Measurements from ENCODE around the gene LRFN5. TPM values are rescaled to one million over a fixed set of nuclear protein-coding genes. Genes with fewer than 3 reads are reported as not detected.

The LRFN5 gene
- total and polyA plus RNA-seq, 2 of the 13 experiments (the other 11 are each of a cell fraction or from before 2014, with no cell fraction given) = not detected

- ChIA-PET CTCF (ENCODE audit: low intra/inter-chr PET ratio, low total read pairs) (no interaction called here), POLR2A (no interaction called here)
- H3K9ac ChIP-seq (ENCODE audit: insufficient read depth, low read depth, low read length) = no peak overlapping the region
- H3K79me2 ChIP-seq (ENCODE audit: insufficient read depth, low read length) = no peaks in the 10 kb centered on the region
- in situ Hi-C loops (cut with HindIII; ENCODE audit: extremely low pct_ligation_motif_present, low pct_unique_long_range_greater_than_20kb) (no loop called here), intact Hi-C loops (cut with micrococcal nuclease; ENCODE audit: unreplicated experiment) (no loop called here)
- H3K4me3 ChIP-seq (replicated peaks in 1 of 3; ENCODE audit: insufficient read depth in 1 of 3, low read depth in 2 of 3, low read length in 3 of 3) = no peak overlapping the region
- no peaks in the 10 kb centered on the region for H3K36me3 ChIP-seq (replicated peaks in 1 of 2; ENCODE audit: control insufficient read depth in 1 of 2, insufficient read depth in 2 of 2, low read length in 2 of 2)
- FAIRE-seq = no peak
- H3K4me2 ChIP-seq (ENCODE audit: low read depth, low read length) = peak overlapping the region; percentile 18; the same call in 1 of the 2 replicates
- H2AFZ ChIP-seq (ENCODE audit: low read length) = no peak overlapping the region
- peaks cover 36% of the 10 kb centered on the region for H3K9me3 ChIP-seq (ENCODE audit: low read length)
- no TSS peak for BruUV-seq (replicated peaks)
- TF ChIP-seq MIXL1 (CRISPR knock-in tag; IDR thresholded peaks at IDR 0.05) = peak; percentile 1; the same call in 1 of the 2 replicates
- no peak for TF ChIP-seq ZNF562 (CRISPR knock-in tag; IDR thresholded peaks at IDR 0.05; ENCODE audit: borderline replicate concordance)
- TF ChIP-seq BORCS8-MEF2B (CRISPR knock-in tag; IDR thresholded peaks at IDR 0.05) = no peak
- no peak for TF ChIP-seq MTA3 (CRISPR knock-in tag; IDR thresholded peaks at IDR 0.05)
- TF ChIP-seq ZNF550 (CRISPR knock-in tag; IDR thresholded peaks at IDR 0.05; ENCODE audit: borderline replicate concordance) = no peak
- no peak for TF ChIP-seq MED1 (CRISPR knock-in tag; IDR thresholded peaks at IDR 0.05)
- TF ChIP-seq CENPT (CRISPR knock-in tag; IDR thresholded peaks at IDR 0.05; ENCODE audit: low read depth) = no peak
- no peak for TF ChIP-seq TOPORS (CRISPR knock-in tag; IDR thresholded peaks at IDR 0.05)
- no peak for TF ChIP-seq CBFB (CRISPR knock-in tag; IDR thresholded peaks at IDR 0.05)
- no peak for TF ChIP-seq ZNF343 (CRISPR knock-in tag; IDR thresholded peaks at IDR 0.05)
- TF ChIP-seq ZFX (CRISPR knock-in tag; IDR thresholded peaks at IDR 0.05; ENCODE audit: low read depth) = no peak
- no peak for TF ChIP-seq POGZ (CRISPR knock-in tag; IDR thresholded peaks at IDR 0.05)
- TF ChIP-seq ZNF441 (CRISPR knock-in tag; IDR thresholded peaks at IDR 0.05; ENCODE audit: borderline replicate concordance) = no peak
- 0 out of 2 replicates have a peak, but pooled peaks have one; percentile 2 for TF ChIP-seq ATF2 (CRISPR knock-in tag; IDR thresholded peaks at IDR 0.05)
- TF ChIP-seq KLF9 (CRISPR knock-in tag; IDR thresholded peaks at IDR 0.05; ENCODE audit: low read depth) = no peak
- 0 out of 2 replicates have a peak, but pooled peaks have one; percentile 4 for TF ChIP-seq NFIC (IDR thresholded peaks at IDR 0.05; ENCODE audit: low read length)
- 2% methylated on average over 2 of the region's 2 CpGs for WGBS (ENCODE audit: low lambda C conversion rate)
- ATAC-seq = peak; percentile 14; the same call in 2 of the 3 replicates
- no peak for DNase-seq (ENCODE audit: low spot score)
- peak overlapping the region; percentile 20 for H3K27ac ChIP-seq (ENCODE audit: extremely low read length, insufficient read depth, low read length)
- H4K20me1 ChIP-seq (ENCODE audit: insufficient read depth, low read length) = no peaks in the 10 kb centered on the region
- H3K27me3 ChIP-seq (ENCODE audit: control insufficient read depth in 1 of 2, insufficient read depth in 2 of 2, low read length in 2 of 2) = no peaks in the 10 kb centered on the region
- H3K4me1 ChIP-seq (ENCODE audit: insufficient read depth, low read length) = peaks cover 22% of the 10 kb centered on the region
Observed at GRCh38 chr14:41663473-41663850, 56.8 kb downstream of the LRFN5 start.

All from HepG2 (cell line).